AML-193 (cell line): Measurements from ENCODE around the gene UMOD.

Experiments used
- DNase-seq, 2 experiments: peaks; one replicate each; lab custom pipeline; 2025; lab: John Stamatoyannopoulos, UW

The UMOD gene

DNA sequence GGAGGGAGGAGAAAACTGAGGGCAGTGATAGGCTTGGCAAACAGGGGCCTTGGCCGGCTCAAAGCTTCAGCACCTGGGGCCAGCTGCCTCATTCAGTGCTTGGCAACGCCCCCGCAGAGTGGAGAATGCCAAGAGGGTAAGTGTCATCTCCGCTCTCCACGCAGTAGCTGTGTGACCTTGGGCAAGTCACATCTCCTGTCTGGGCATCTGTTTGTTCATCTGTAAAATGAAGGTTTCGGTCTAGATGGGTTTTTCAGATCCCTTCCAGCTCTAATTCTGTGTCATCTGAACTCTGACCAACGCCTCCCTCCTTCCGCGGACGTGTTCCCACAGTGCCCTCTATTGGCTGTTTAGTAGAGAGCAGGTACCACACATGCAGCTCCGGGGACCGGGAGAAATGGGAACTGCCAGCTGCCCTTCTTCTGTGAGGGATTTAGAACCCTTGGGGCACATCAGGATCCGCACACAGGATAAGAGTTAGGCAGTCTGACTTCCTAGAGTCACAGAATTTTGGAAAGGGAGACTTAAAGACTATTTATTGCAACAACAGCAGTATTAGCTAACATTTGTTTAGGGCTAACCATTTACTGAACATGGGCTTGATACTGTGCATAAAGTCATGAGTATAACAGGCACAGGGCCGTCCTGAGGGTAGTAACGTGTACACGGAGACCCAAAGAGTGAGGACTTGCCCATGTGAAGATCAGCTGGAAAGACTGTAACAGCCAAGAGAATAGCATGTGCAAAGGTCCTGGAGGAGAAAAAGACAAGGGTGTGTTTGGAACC lies 52.0 kb downstream of the UMOD start:
- DNase-seq, result peak; percentile 36 to 59

- no peak for DNase-seq
Observed at GRCh38 chr16:20298452-20298851, 54.1 kb downstream of the UMOD start.

DNA sequence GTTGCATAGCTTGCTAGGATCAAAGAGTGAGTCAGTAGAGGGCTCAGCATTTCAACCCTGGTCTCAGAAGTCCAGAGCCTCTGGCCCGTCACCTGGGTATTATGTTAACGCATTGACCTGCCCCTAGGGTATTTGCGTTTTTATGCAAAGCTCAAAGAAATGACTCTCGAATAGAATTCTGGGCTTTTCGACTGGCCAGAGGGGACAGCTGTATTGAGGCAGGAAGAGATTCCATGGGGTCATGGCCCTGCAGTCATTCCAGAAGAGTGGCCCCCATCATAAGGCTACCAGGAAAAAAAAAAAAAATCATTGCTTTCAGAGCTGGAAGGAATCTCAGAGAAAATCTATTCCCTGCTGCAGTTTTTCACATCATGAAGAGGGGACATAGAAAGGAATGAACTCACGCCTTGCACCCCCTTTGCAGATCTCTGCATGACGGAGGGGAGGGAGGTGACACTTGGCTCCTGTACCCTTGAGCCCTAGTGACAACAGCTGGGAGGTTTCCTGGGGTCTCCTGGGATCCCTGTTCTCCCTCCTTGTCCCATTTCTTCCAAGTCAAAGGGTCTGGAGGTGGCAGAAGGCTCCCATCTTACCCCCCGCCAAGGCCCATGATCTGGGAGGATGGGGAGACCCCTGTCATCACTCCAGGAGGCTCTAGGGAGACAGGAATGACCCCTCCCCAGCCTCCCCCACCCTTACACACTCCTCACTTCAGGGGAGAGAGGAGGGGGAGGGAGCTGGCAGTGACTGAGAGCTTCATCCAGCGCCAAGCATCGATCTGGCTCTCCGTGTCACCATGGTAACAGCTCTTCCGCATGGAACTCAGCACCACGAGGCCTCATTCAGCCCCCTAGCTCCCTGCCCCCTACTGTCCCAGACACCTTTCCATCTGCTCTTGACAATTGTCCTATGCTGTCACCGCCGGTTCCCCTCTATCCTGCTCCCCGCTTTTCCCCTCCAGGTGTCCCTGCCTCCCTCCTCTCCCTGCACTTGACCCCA lies 61.0 kb downstream of the UMOD start:
- no peak for DNase-seq

DNA sequence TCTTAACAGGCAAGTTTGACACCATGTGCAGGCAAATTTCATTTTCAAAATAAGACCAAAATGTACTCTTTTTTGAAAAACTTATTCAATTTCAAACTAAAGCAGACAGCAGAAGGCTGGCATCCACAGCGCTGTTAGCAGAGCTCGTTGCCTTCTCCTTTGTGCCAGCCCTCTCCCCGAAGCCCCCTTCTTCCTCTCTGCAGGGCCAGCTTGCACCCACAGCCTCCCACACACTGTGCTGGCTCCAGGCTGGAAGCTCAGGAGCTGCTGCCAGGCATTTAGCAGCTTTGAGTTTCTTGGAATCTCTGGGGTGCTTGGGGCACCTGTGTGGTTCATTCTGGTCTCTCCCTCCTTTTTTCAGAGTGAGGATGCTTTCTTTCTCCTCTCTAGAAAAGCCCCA lies 62.9 kb downstream of the UMOD start:
- DNase-seq, result no peak

DNA sequence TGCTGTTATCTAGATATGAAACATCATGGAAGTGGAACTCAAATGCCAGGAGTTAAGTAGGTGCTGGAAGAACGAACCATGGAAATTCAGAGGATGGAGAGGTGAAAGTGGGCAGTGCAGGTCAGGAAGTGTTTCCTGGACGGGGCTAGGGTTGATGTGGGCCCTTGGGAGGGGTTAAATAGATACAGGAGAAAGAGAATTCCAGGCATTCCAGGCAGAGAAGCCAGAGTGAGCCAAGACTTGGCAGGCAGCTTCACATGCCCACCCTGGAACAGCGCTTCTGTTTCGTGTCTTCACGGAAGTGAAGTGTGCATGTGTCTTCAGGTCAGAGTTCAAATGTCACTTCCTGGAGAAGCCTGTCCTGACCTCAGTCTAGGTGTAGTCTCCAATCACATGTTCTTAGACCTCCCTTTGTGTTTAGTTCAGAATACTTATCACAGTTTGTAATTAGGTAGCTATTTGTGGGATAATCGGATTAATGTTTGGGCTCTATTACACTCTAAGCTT lies 66.5 kb downstream of the UMOD start:
- no peak for DNase-seq
